GM12872 (cell line): ENCODE measurements around the gene WDR87.

Experiments used
- CTCF ChIP-seq: IDR thresholded peaks from 3 replicates; pipeline ENCODE4 v1.5.1; 2011; ENCODE audit warnings: low read depth, mild to moderate bottlenecking, low read length, moderate library complexity; ENCODE audit not compliant: insufficient read depth

Gene WDR87

DNA sequence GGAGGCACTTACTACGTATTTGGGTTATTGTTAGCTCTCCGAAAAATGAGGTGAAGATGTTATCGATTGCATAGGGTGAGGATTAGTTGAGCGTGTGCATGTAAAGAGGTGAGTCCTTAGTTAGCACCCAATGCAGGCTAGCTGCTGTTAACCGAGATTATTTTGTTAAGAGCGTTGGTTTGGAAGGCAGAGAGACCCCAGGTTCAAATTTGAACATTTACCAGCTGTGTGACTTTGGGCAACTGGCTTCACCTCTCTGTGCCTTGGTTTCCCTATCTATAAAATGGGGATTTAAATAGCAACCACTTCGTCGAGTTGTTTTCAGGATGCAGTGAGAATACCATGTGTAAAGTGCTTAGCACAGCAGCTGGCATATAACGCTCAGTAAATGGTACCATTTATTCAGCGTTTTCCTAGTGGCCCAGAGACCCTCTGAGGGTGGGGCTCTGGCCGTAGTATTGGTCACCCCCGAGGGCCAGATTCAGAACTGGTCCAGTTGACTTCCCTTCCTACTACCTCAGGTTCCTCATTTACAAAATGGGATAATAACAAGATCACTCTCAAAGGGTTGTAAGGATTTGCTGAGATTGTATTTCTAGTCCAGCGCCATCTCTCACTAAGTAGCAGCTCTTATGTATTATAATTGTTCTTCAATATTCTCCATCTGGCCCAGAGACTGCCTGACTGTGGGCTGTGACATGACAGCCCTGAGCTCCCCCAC lies 1.5 kb upstream of the WDR87 start:
- TF ChIP-seq CTCF: no peak

- no peak for TF ChIP-seq CTCF
These were observed 708 bp upstream of the WDR87 start, which contains the start of gene SIPA1L3 for GRCh38 chr19:37906869-37907734. Gene SIPA1L3, plus strand, starts transcription at chr19:37907208. Its CDS starts 174,358 bp downstream, at chr19:38081566.

- no peak for TF ChIP-seq CTCF
These were observed 3.3 kb downstream of the WDR87 start for GRCh38 chr19:37903096-37903495.

DNA sequence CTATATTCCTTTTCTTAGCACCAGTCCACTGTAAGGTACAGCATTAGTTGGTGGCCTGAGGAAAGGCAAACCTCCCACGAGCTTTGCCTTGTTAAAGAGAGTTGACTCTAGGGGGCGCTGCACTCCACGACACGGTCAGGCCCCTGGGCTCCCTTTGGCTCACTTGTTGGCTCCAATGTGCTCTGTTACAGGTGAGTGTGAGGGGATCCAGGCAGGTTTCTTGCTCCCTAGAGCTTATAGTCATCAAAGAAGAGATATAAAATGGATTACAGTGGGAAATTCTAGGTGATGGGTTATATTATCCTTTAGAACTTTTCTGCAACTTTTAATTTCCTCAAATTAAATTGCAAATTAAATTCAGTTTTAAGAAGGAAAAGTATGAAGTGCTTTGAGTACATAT lies 3.7 kb downstream of the WDR87 start:
- peak; percentile 86 for TF ChIP-seq CTCF

GRCh38 chr19:37899966-37900365 lies 6.4 kb downstream of the WDR87 start:
- TF ChIP-seq CTCF: no peak

- no peak for TF ChIP-seq CTCF
These were observed 6.9 kb downstream of the WDR87 start for GRCh38 chr19:37899453-37899852.

DNA sequence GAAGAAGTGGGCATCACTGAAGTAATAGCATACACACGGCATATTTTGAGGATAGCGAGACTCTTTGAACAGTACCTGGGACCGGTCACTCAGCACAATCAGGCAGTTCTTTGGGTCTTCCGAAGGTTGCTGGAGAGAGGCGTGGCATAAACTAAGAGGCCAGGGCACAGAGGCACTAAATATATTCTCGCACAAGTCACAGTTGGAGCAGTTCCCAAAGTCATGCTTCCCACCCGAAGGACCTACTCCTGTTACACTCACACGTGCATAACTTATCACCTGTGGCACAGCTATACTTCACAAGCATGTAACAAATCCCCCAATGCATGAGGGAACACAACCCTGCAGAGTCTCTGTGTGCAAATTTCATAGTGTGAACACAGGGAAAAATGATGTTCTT lies 10.2 kb downstream of the WDR87 start:
- no peak for TF ChIP-seq CTCF
